CD4-positive, alpha-beta memory T cell (primary cell): ENCODE data around the gene CPXM2. TPM values are rescaled to one million over a fixed set of nuclear protein-coding genes. Genes with fewer than 3 reads are reported as not detected.
"Not testable (repeated sequence)": the region's sequence is repeated elsewhere in the genome, so short reads cannot be mapped to it uniquely, and the experiment has no call there.

Source experiments
- CTCF ChIA-PET: fragments of 350-600 bp; sonication (Branson Sonifier 250); formaldehyde crosslinking; loops from one replicate; lab custom pipeline; 2021; ENCODE audit warnings: inconsistent platforms; ENCODE audit not compliant: partially characterized antibody; lab: Charles Lee
- POLR2A ChIA-PET: fragments of 350-600 bp; sonication (Branson Sonifier 250); formaldehyde crosslinking; loops from one replicate; lab custom pipeline; 2021; ENCODE audit not compliant: partially characterized antibody; lab: Charles Lee
- DNase-seq, 5 donors: peaks; one replicate each; pipeline versions ENCODE4 v3.0.0 to v3.0.0-alpha.2; 2020 to 2022; ENCODE audit warnings: mixed read lengths in 1 of 5
- H3K27ac ChIP-seq: one replicate; pipeline ENCODE4 v1.7.0; 2013; ENCODE audit warnings: low read depth, low read length
- H3K27me3 ChIP-seq: 2 replicates; pipeline ENCODE4 v1.7.0; 2013; ENCODE audit warnings: mild to moderate bottlenecking, low read length, moderate library complexity; ENCODE audit not compliant: insufficient read depth
- H3K36me3 ChIP-seq: 2 replicates; pipeline ENCODE4 v1.7.0; 2013; ENCODE audit warnings: mild to moderate bottlenecking, low read length, moderate library complexity; ENCODE audit not compliant: insufficient read depth
- H3K4me1 ChIP-seq: 2 replicates; pipeline ENCODE4 v1.7.0; 2013; ENCODE audit warnings: mild to moderate bottlenecking, low read length, moderate library complexity; ENCODE audit not compliant: insufficient read depth
- H3K4me3 ChIP-seq, 2 donors: one replicate each; pipeline ENCODE4 v1.7.0; 2013; ENCODE audit warnings: low read length in 2 of 2, mild to moderate bottlenecking in 1 of 2
- H3K9me3 ChIP-seq, 2 donors: one replicate each; pipeline ENCODE4 v1.7.0; 2013; ENCODE audit warnings: low read length in 2 of 2, control low read depth in 1 of 2; ENCODE audit not compliant: control insufficient read depth in 1 of 2
- H3K27ac Mint-ChIP-seq, 7 donors: one replicate each; pipeline ENCODE4 v1.8.0; 2020 to 2021; ENCODE audit warnings: mixed read lengths in 7 of 7, mild to moderate bottlenecking in 6 of 7, inconsistent platforms in 3 of 7, moderate library complexity in 3 of 7
- H3K27me3 Mint-ChIP-seq, 2 donors: one replicate each; pipeline ENCODE4 v1.8.0; 2020 to 2021; ENCODE audit warnings: mixed read lengths in 2 of 2
- H3K36me3 Mint-ChIP-seq, 2 donors: one replicate each; pipeline ENCODE4 v1.8.0; 2020 to 2021; ENCODE audit warnings: mixed read lengths in 2 of 2, inconsistent platforms in 1 of 2, mild to moderate bottlenecking in 1 of 2
- H3K4me1 Mint-ChIP-seq, 4 donors: one replicate each; pipeline ENCODE4 v1.8.0; 2020 to 2021; ENCODE audit warnings: mixed read lengths in 4 of 4, mild to moderate bottlenecking in 1 of 4
- H3K4me3 Mint-ChIP-seq, 8 donors: one replicate each; pipeline ENCODE4 v1.8.0; 2020 to 2021; ENCODE audit warnings: mixed read lengths in 8 of 8, mild to moderate bottlenecking in 7 of 8, moderate library complexity in 6 of 8, inconsistent platforms in 3 of 8
- H3K9me3 Mint-ChIP-seq, 8 donors: one replicate each; pipeline ENCODE4 v1.8.0; 2020 to 2021; ENCODE audit warnings: mixed read lengths in 8 of 8, mild to moderate bottlenecking in 5 of 8, inconsistent platforms in 3 of 8, moderate library complexity in 1 of 8
- intact Hi-C: fragments of 100-400 bp; cut with micrococcal nuclease; formaldehyde crosslinking; loops from one replicate; pipeline ENCODE4 v1.15.1; 2023
- polyA plus RNA-seq, 2 donors: library from polyadenylated mRNA; unstranded; fragments of 300-500 nt; fragmentation: Illumina TruSeq; gene quantifications; one replicate each; pipeline ENCODE4 v1.2.3, GENCODE V29; 2021
- total RNA-seq, 2 experiments: library from RNA; stranded (reverse); gene quantifications; one replicate each; pipeline ENCODE4 v1.2.3, GENCODE V29; 2021

Gene CPXM2
- total and polyA plus RNA-seq, 4 experiments from 2014 or later: not detected

GRCh38 chr10:123741146-123741545 is 150.5 kb downstream of the CPXM2 start:
- no peaks in the 10 kb centered on the region for H3K27me3 ChIP-seq
- H3K27ac ChIP-seq: no peak overlapping the region
- peaks cover 3 to 4% of the 10 kb centered on the region in 2 donors for H3K27me3 Mint-ChIP-seq
- CTCF ChIA-PET: no interaction called here
- H3K36me3 Mint-ChIP-seq: no peaks in the 10 kb centered on the region
- H3K9me3 ChIP-seq: no peaks in the 10 kb centered on the region
- H3K4me1 Mint-ChIP-seq: no peaks in the 10 kb centered on the region
- DNase-seq: no peak
- intact Hi-C loops: no loop called here
- no peak overlapping the region for H3K4me3 Mint-ChIP-seq
- no peak overlapping the region for H3K27ac Mint-ChIP-seq
- peaks cover 0 to 6% (median 0%) of the 10 kb centered on the region in 8 donors for H3K9me3 Mint-ChIP-seq
- no peaks in the 10 kb centered on the region for H3K36me3 ChIP-seq
- H3K4me1 ChIP-seq: no peaks in the 10 kb centered on the region
- POLR2A ChIA-PET: no interaction called here
- H3K4me3 ChIP-seq: no peak overlapping the region

GRCh38 chr10:123736917-123737316 is 154.7 kb downstream of the CPXM2 start:
- H3K4me1 Mint-ChIP-seq, H3K9me3 ChIP-seq, H3K27ac ChIP-seq, H3K4me3 ChIP-seq, H3K36me3 Mint-ChIP-seq, H3K9me3 Mint-ChIP-seq, H3K27me3 ChIP-seq, intact Hi-C loops, POLR2A ChIA-PET, H3K4me1 ChIP-seq, CTCF ChIA-PET, H3K4me3 Mint-ChIP-seq, H3K27ac Mint-ChIP-seq, H3K27me3 Mint-ChIP-seq, H3K36me3 ChIP-seq, DNase-seq: not testable (repeated sequence)

- H3K27ac Mint-ChIP-seq: no peak overlapping the region
- H3K9me3 Mint-ChIP-seq: peaks cover 0 to 6% (median 0%) of the 10 kb centered on the region in 8 donors
- no peak overlapping the region for H3K4me3 Mint-ChIP-seq
- no peaks in the 10 kb centered on the region for H3K9me3 ChIP-seq
- H3K27me3 ChIP-seq: no peaks in the 10 kb centered on the region
- H3K4me3 ChIP-seq: no peak overlapping the region
- H3K36me3 Mint-ChIP-seq: no peaks in the 10 kb centered on the region
- H3K36me3 ChIP-seq: no peaks in the 10 kb centered on the region
- ChIA-PET POLR2A (no interaction called here), CTCF (no interaction called here)
- DNase-seq: no peak
- intact Hi-C loops: no loop called here
- no peaks in the 10 kb centered on the region for H3K4me1 Mint-ChIP-seq
- no peaks in the 10 kb centered on the region for H3K4me1 ChIP-seq
- peaks cover 0 to 2% of the 10 kb centered on the region in 2 donors for H3K27me3 Mint-ChIP-seq
- no peak overlapping the region for H3K27ac ChIP-seq
These were observed 162.1 kb downstream of the CPXM2 start for GRCh38 chr10:123729523-123729922.

GRCh38 chr10:123726836-123727235 is 164.8 kb downstream of the CPXM2 start:
- ChIA-PET POLR2A (no interaction called here), CTCF (no interaction called here)
- Histone ChIP-seq H3K27me3 (no peaks in the 10 kb centered on the region), H3K9me3 (no peaks in the 10 kb centered on the region), H3K36me3 (no peaks in the 10 kb centered on the region), H3K27ac (no peak overlapping the region), H3K4me3 (no peak overlapping the region), H3K4me1 (no peaks in the 10 kb centered on the region)
- Mint-ChIP-seq H3K9me3 (peaks cover 0 to 4% (median 0%) of the 10 kb centered on the region in 8 donors), H3K27ac (no peak overlapping the region), H3K36me3 (no peaks in the 10 kb centered on the region), H3K4me1 (no peaks in the 10 kb centered on the region), H3K4me3 (no peak overlapping the region), H3K27me3 (peaks cover 0 to 3% of the 10 kb centered on the region in 2 donors)
- intact Hi-C loops: no loop called here
- no peak for DNase-seq

GRCh38 chr10:123726381-123726780 is 165.2 kb downstream of the CPXM2 start:
- no peaks in the 10 kb centered on the region for H3K9me3 ChIP-seq
- H3K27me3 ChIP-seq: no peaks in the 10 kb centered on the region
- ChIA-PET POLR2A (no interaction called here), CTCF (no interaction called here)
- H3K27me3 Mint-ChIP-seq: peaks cover 0 to 3% of the 10 kb centered on the region in 2 donors
- no peak overlapping the region for H3K4me3 Mint-ChIP-seq
- H3K9me3 Mint-ChIP-seq: peaks cover 0 to 5% (median 0%) of the 10 kb centered on the region in 8 donors
- no peaks in the 10 kb centered on the region for H3K36me3 Mint-ChIP-seq
- intact Hi-C loops: no loop called here
- no peak overlapping the region for H3K27ac Mint-ChIP-seq
- H3K36me3 ChIP-seq: no peaks in the 10 kb centered on the region
- DNase-seq: no peak
- H3K4me1 ChIP-seq: no peaks in the 10 kb centered on the region
- no peaks in the 10 kb centered on the region for H3K4me1 Mint-ChIP-seq
- H3K27ac ChIP-seq: no peak overlapping the region
- no peak overlapping the region for H3K4me3 ChIP-seq

GRCh38 chr10:123724747-123725146 is 166.9 kb downstream of the CPXM2 start:
- no peak overlapping the region for H3K27ac ChIP-seq
- no peaks in the 10 kb centered on the region for H3K4me1 Mint-ChIP-seq
- no peaks in the 10 kb centered on the region for H3K36me3 ChIP-seq
- ChIA-PET POLR2A (no interaction called here), CTCF (no interaction called here)
- intact Hi-C loops: no loop called here
- no peaks in the 10 kb centered on the region for H3K27me3 ChIP-seq
- no peak overlapping the region for H3K27ac Mint-ChIP-seq
- H3K4me3 Mint-ChIP-seq: no peak overlapping the region
- H3K4me3 ChIP-seq: no peak overlapping the region
- no peaks in the 10 kb centered on the region for H3K4me1 ChIP-seq
- peaks cover 0 to 5% (median 0%) of the 10 kb centered on the region in 8 donors for H3K9me3 Mint-ChIP-seq
- H3K27me3 Mint-ChIP-seq: peaks cover 1 to 5% of the 10 kb centered on the region in 2 donors
- no peaks in the 10 kb centered on the region for H3K36me3 Mint-ChIP-seq
- no peaks in the 10 kb centered on the region for H3K9me3 ChIP-seq
- no peak for DNase-seq

GRCh38 chr10:123722351-123722750 is 169.3 kb downstream of the CPXM2 start:
- H3K36me3 Mint-ChIP-seq: no peaks in the 10 kb centered on the region
- CTCF ChIA-PET: no interaction called here
- intact Hi-C loops: no loop called here
- H3K4me3 Mint-ChIP-seq: no peak overlapping the region
- H3K4me1 Mint-ChIP-seq: no peaks in the 10 kb centered on the region
- H3K9me3 Mint-ChIP-seq: peaks cover 0 to 7% (median 2%) of the 10 kb centered on the region in 8 donors
- no peak overlapping the region for H3K4me3 ChIP-seq
- no peak overlapping the region for H3K27ac ChIP-seq
- no peaks in the 10 kb centered on the region for H3K27me3 ChIP-seq
- no peak for DNase-seq
- H3K27ac Mint-ChIP-seq: no peak overlapping the region
- H3K4me1 ChIP-seq: no peaks in the 10 kb centered on the region
- POLR2A ChIA-PET: no interaction called here
- no peaks in the 10 kb centered on the region for H3K9me3 ChIP-seq
- peaks cover 1 to 5% of the 10 kb centered on the region in 2 donors for H3K27me3 Mint-ChIP-seq
- no peaks in the 10 kb centered on the region for H3K36me3 ChIP-seq
